HepG2 (cell line): ENCODE data around the gene CLDN7. TPM values are rescaled to one million over a fixed set of nuclear protein-coding genes. Genes with fewer than 3 reads are reported as not detected.

Experiments
- ATF7 ChIP-seq, 2 experiments: fragments of 450-650 bp in 1 of 2; sonication (generic) in 1 of 2; formaldehyde crosslinking in 1 of 2; IDR thresholded peaks; 2 replicates each; pipeline versions ENCODE4 v1.4.0 to v1.6.1; 2016 to 2020; ENCODE audit warnings: antibody characterized with exemption in 1 of 2, mild to moderate bottlenecking in 1 of 2, missing genetic modification reagents in 1 of 2
- CERS6 ChIP-seq: sonication (generic); formaldehyde crosslinking; IDR thresholded peaks from 2 replicates; pipeline ENCODE4 v1.5.0; 2020; ENCODE audit warnings: missing genetic modification reagents
- ETV6 ChIP-seq: sonication (generic); formaldehyde crosslinking; conservative IDR thresholded peaks from 2 replicates; pipeline ENCODE4 v1.4.0; 2020; ENCODE audit warnings: missing genetic modification reagents
- GABPB1 ChIP-seq: IDR thresholded peaks from 2 replicates; pipeline ENCODE4 v1.6.1; 2016; ENCODE audit warnings: mild to moderate bottlenecking, missing genetic modification reagents, moderate library complexity, missing compliant biosample characterization
- HHEX ChIP-seq: IDR thresholded peaks from 2 replicates; pipeline ENCODE4 v1.6.1; 2016; ENCODE audit warnings: control low read depth
- HOXA7 ChIP-seq: sonication (generic); formaldehyde crosslinking; IDR thresholded peaks from 2 replicates; pipeline ENCODE4 v1.8.1; 2022; ENCODE audit warnings: mild to moderate bottlenecking, missing genetic modification reagents, moderate library complexity
- MED8 ChIP-seq: sonication (generic); formaldehyde crosslinking; IDR thresholded peaks from 2 replicates; pipeline ENCODE4 v1.8.1; 2023; ENCODE audit warnings: mild to moderate bottlenecking, missing genetic modification reagents; ENCODE audit not compliant: insufficient replicate concordance
- MLLT10 ChIP-seq: sonication (generic); formaldehyde crosslinking; IDR thresholded peaks from 2 replicates; pipeline ENCODE4 v1.4.0; 2020; ENCODE audit warnings: missing genetic modification reagents
- NFYC ChIP-seq: IDR thresholded peaks from 2 replicates; pipeline ENCODE4 v1.6.1; 2016; ENCODE audit warnings: missing genetic modification reagents, missing compliant biosample characterization
- SIX4 ChIP-seq: sonication (generic); formaldehyde crosslinking; IDR thresholded peaks from 2 replicates; pipeline ENCODE4 v1.4.0; 2020; ENCODE audit warnings: missing genetic modification reagents
- TGIF2 ChIP-seq: IDR thresholded peaks from 2 replicates; pipeline ENCODE4 v1.6.1; 2016; ENCODE audit warnings: control low read depth, missing compliant biosample characterization
- ZBTB26 ChIP-seq: IDR thresholded peaks from 2 replicates; pipeline ENCODE4 v1.6.1; 2016; ENCODE audit warnings: missing compliant biosample characterization, missing genetic modification reagents, borderline replicate concordance
- ZFP82 ChIP-seq: sonication (generic); formaldehyde crosslinking; IDR thresholded peaks from 2 replicates; pipeline ENCODE4 v1.5.1; 2020; ENCODE audit warnings: mild to moderate bottlenecking, missing genetic modification reagents, borderline replicate concordance
- ZNF296 ChIP-seq: sonication (generic); formaldehyde crosslinking; conservative IDR thresholded peaks from 2 replicates; pipeline ENCODE4 v1.5.0; 2020; ENCODE audit warnings: mild to moderate bottlenecking, missing genetic modification reagents
- ZNF354B ChIP-seq: sonication (generic); formaldehyde crosslinking; IDR thresholded peaks from 2 replicates; pipeline ENCODE4 v1.8.0; 2022; ENCODE audit warnings: mild to moderate bottlenecking, missing genetic modification reagents
- ZNF552 ChIP-seq: sonication (generic); formaldehyde crosslinking; IDR thresholded peaks from 2 replicates; pipeline ENCODE4 v1.9.0; 2022; ENCODE audit warnings: missing genetic modification reagents, mild to moderate bottlenecking, borderline replicate concordance
- ZNF558 ChIP-seq: sonication (generic); formaldehyde crosslinking; IDR thresholded peaks from 2 replicates; pipeline ENCODE4 v1.9.0; 2022; ENCODE audit warnings: mild to moderate bottlenecking, missing genetic modification reagents, borderline replicate concordance
- ZNF577 ChIP-seq: sonication (generic); formaldehyde crosslinking; IDR thresholded peaks from 2 replicates; pipeline ENCODE4 v1.4.0; 2020; ENCODE audit warnings: mild to moderate bottlenecking, low read depth, missing genetic modification reagents, borderline replicate concordance
- ZNF589 ChIP-seq: sonication (generic); formaldehyde crosslinking; conservative IDR thresholded peaks from 2 replicates; pipeline ENCODE4 v1.8.0; 2022; ENCODE audit warnings: mild to moderate bottlenecking, moderate library complexity, missing genetic modification reagents
- ZNF737 ChIP-seq: sonication (generic); formaldehyde crosslinking; IDR thresholded peaks from 2 replicates; pipeline ENCODE4 v1.5.0; 2020; ENCODE audit warnings: missing genetic modification reagents, mild to moderate bottlenecking, borderline replicate concordance
- ZNF879 ChIP-seq: sonication (generic); formaldehyde crosslinking; IDR thresholded peaks from 2 replicates; pipeline ENCODE4 v1.8.1; 2023; ENCODE audit warnings: missing genetic modification reagents
- ZSCAN20 ChIP-seq: sonication (generic); formaldehyde crosslinking; IDR thresholded peaks from 2 replicates; pipeline ENCODE4 v1.4.0; 2020; ENCODE audit warnings: missing genetic modification reagents, mild to moderate bottlenecking, borderline replicate concordance
- ZZZ3 ChIP-seq: sonication (generic); formaldehyde crosslinking; IDR thresholded peaks from 2 replicates; pipeline ENCODE4 v1.4.0; 2020; ENCODE audit warnings: missing genetic modification reagents, mild to moderate bottlenecking, borderline replicate concordance
- polyA plus RNA-seq, 8 experiments: library from polyadenylated mRNA; depleted of rRNA in 3 of 8; stranded (reverse) in 7 of 8; unstranded in 1 of 8; fragments of >200 nt; fragmentation: Illumina TruSeq in 4 of 8; extraction: Trizol in 4 of 8; gene quantifications; 2 replicates each; pipeline versions ENCODE4 v1.2.1 to v1.2.3, GENCODE V29; 2011 to 2016; ENCODE audit warnings: low read depth in 4 of 8, missing spikeins in 1 of 8, mixed read lengths in 1 of 8; ENCODE audit not compliant: insufficient read depth in 1 of 8
- total RNA-seq, 5 experiments: library from RNA; depleted of rRNA; stranded (reverse); fragments of >200 nt; fragmentation: Illumina TruSeq; extraction: Trizol; gene quantifications; 2 replicates each; pipeline ENCODE4 v1.2.3, GENCODE V29; 2016; ENCODE audit warnings: low read depth in 1 of 5
- TF ChIP-seq, protein P1 (sequence below): sonication (generic); formaldehyde crosslinking; IDR thresholded peaks from 2 replicates; pipeline ENCODE4 v1.5.0; 2020; ENCODE audit warnings: missing genetic modification reagents, mild to moderate bottlenecking, borderline replicate concordance
- TF ChIP-seq, protein P2 (sequence below): fragments of 450-650 bp; IDR thresholded peaks from 2 replicates; pipeline ENCODE4 v1.6.1; 2016

CLDN7 gene
- total and polyA plus RNA-seq, 2 of the 13 experiments (the other 11 are each of a cell fraction or from before 2014, with no cell fraction given) = not detected

DNA sequence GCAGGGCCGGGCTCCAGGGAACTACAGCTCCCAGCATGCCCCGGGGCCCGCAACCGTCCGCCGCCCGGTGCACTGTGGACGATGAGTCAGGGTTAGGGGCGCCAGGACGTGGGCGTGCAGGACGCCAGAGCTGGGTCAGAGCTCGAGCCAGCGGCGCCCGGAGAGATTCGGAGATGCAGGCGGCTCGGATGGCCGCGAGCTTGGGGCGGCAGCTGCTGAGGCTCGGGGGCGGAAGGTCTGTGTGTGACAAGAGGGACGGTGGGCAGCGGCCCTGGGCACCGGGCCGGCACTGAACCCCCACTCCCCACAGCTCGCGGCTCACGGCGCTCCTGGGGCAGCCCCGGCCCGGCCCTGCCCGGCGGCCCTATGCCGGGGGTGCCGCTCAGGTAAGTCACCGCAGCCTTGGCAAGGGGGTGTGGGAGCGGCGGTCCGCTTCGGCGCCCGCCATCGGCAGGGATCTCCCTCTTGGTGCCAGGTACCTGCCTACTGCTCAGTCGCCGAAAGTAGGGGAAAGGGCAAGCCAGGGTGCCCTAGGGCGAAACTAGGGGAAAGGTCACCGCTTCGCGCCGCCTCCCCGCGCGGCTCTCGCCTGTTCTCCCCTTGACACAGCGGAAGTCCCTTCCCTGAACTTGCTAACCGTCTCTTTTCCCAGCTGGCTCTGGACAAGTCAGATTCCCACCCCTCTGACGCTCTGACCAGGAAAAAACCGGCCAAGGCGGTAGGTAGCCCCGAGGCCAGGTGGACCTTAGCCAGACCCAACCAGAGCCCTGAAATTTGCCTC, 42.3 kb downstream of the CLDN7 start, which contains the start of the genes ACADVL and DLG4 (continued):
- TF ChIP-seq, protein P1, sequence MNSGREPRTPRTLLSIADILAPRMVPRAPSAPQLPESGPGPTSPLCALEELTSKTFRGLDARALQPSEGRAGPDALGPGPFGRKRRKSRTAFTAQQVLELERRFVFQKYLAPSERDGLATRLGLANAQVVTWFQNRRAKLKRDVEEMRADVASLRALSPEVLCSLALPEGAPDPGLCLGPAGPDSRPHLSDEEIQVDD (CRISPR knock-in tag) = no peak
- TF ChIP-seq MED8 (CRISPR knock-in tag) = no peak
- TF ChIP-seq ZNF879 (CRISPR knock-in tag) = 0 out of 2 replicates have a peak, but pooled peaks have one; percentile 52
- TF ChIP-seq, protein P2, sequence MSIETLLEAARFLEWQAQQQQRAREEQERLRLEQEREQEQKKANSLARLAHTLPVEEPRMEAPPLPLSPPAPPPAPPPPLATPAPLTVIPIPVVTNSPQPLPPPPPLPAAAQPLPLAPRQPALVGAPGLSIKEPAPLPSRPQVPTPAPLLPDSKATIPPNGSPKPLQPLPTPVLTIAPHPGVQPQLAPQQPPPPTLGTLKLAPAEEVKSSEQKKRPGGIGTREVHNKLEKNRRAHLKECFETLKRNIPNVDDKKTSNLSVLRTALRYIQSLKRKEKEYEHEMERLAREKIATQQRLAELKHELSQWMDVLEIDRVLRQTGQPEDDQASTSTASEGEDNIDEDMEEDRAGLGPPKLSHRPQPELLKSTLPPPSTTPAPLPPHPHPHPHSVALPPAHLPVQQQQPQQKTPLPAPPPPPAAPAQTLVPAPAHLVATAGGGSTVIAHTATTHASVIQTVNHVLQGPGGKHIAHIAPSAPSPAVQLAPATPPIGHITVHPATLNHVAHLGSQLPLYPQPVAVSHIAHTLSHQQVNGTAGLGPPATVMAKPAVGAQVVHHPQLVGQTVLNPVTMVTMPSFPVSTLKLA = no peak
- peak; percentile 68; the same call in 1 of the 2 replicates for TF ChIP-seq ZNF552
- TF ChIP-seq ZFP82 (CRISPR knock-in tag) = no peak
- TF ChIP-seq ZNF577 (CRISPR knock-in tag) = no peak
- TF ChIP-seq NFYC (CRISPR knock-in tag) = no peak
- no peak for TF ChIP-seq HHEX (CRISPR knock-in tag)
- TF ChIP-seq HOXA7 = no peak
- no peak for TF ChIP-seq CERS6 (CRISPR knock-in tag)
- no peak for TF ChIP-seq ATF7 (IDR thresholded peaks at IDR 0.05)
- no peak for TF ChIP-seq ATF7 (CRISPR knock-in tag; IDR thresholded peaks at IDR 0.05)
- no peak for TF ChIP-seq SIX4 (CRISPR knock-in tag)
- TF ChIP-seq ZNF737 (CRISPR knock-in tag) = no peak
- no peak for TF ChIP-seq ZNF354B (CRISPR knock-in tag)
- no peak for TF ChIP-seq ZNF296 (CRISPR knock-in tag)
- peak; percentile 88 for TF ChIP-seq GABPB1 (CRISPR knock-in tag)
- no peak; the same call in 1 of the 2 replicates for TF ChIP-seq ZNF558 (CRISPR knock-in tag)
- no peak for TF ChIP-seq TGIF2
- TF ChIP-seq ZSCAN20 (CRISPR knock-in tag) = no peak
- TF ChIP-seq ETV6 (CRISPR knock-in tag) = peak; percentile 76; the same call in 1 of the 2 replicates
- TF ChIP-seq MLLT10 = no peak
- 0 out of 2 replicates have a peak, but pooled peaks have one; percentile 47 for TF ChIP-seq ZNF589 (CRISPR knock-in tag)
- no peak for TF ChIP-seq ZZZ3 (CRISPR knock-in tag)
- TF ChIP-seq ZBTB26 (CRISPR knock-in tag) = peak; percentile 56; the same call in 1 of the 2 replicates
